ENCODE data around the gene APH1A. TPM values are rescaled to one million over a fixed set of nuclear protein-coding genes. Genes with fewer than 3 reads are reported as not detected.

APH1A gene
- total and polyA plus RNA-seq, 9 of the 15 experiments (the other 6 are each of a cell fraction or from before 2014, with no cell fraction given): 5.6 to 123 (median 77.0) TPM

DNA sequence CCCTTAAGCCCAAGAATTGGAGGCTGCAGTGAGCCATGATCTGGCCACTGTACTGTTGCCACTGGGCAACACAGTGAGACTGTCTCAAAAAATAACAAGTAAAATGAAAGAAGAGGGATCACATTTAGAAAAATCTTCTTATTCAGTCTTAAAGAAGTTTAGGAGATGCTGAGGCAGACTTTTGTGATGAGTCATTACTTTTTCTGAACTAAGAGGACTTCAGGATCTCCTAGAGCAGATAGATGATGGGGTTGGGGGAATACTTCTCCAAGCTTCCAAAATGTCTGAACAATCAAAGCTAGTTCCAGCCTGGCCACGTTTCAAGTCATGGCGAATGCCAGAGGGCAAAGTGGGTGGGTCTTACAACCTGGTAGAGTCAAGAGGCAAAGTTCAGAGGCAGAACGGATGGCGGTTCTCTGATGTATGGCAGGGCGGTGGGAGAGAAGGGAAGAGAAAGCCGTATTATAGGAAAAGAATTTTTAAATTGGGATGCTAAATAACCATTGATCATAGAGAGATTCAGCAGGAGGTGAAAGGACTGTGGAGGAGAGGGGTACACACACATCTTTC lies 11.4 kb upstream of the APH1A start (continued):
- TF ChIP-seq ZBTB40 (IDR thresholded peaks at IDR 0.05) (no peak), ZBTB40 (CRISPR knock-in tag; IDR thresholded peaks at IDR 0.05) (no peak), SAFB2 (IDR thresholded peaks at IDR 0.05; ENCODE audit: borderline replicate concordance, low read depth, low read length, severe bottlenecking) (no peak), BMI1 (IDR thresholded peaks at IDR 0.05; ENCODE audit: low read length) (no peak), ZNF277 (CRISPR knock-in tag; IDR thresholded peaks at IDR 0.05; ENCODE audit: borderline replicate concordance) (no peak), ZNF212 (CRISPR knock-in tag; IDR thresholded peaks at IDR 0.05) (no peak), GATAD2A (IDR thresholded peaks at IDR 0.05) (no peak), ZNF551 (CRISPR knock-in tag; IDR thresholded peaks at IDR 0.05) (no peak), MCM7 (IDR thresholded peaks at IDR 0.05) (no peak)
- TF ChIP-seq, protein P1, sequence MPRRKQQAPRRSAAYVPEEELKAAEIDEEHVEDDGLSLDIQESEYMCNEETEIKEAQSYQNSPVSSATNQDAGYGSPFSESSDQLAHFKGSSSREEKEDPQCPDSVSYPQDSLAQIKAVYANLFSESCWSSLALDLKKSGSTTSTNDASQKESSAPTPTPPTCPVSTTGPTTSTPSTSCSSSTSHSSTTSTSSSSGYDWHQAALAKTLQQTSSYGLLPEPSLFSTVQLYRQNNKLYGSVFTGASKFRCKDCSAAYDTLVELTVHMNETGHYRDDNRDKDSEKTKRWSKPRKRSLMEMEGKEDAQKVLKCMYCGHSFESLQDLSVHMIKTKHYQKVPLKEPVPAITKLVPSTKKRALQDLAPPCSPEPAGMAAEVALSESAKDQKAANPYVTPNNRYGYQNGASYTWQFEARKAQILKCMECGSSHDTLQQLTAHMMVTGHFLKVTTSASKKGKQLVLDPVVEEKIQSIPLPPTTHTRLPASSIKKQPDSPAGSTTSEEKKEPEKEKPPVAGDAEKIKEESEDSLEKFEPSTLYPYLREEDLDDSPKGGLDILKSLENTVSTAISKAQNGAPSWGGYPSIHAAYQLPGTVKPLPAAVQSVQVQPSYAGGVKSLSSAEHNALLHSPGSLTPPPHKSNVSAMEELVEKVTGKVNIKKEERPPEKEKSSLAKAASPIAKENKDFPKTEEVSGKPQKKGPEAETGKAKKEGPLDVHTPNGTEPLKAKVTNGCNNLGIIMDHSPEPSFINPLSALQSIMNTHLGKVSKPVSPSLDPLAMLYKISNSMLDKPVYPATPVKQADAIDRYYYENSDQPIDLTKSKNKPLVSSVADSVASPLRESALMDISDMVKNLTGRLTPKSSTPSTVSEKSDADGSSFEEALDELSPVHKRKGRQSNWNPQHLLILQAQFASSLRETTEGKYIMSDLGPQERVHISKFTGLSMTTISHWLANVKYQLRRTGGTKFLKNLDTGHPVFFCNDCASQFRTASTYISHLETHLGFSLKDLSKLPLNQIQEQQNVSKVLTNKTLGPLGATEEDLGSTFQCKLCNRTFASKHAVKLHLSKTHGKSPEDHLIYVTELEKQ (CRISPR knock-in tag; IDR thresholded peaks at IDR 0.05): no peak

Data from K562 (cell line).